K562 (cell line): ENCODE results near the gene EIF3K. TPM values are rescaled to one million over a fixed set of nuclear protein-coding genes. Genes with fewer than 3 reads are reported as not detected.

Experiments used
- MCM2 ChIP-seq: fragments of 450-650 bp; IDR thresholded peaks from 2 replicates; pipeline ENCODE4 v1.6.1; 2017; ENCODE audit warnings: low read depth, mild to moderate bottlenecking
- NFE2L1 ChIP-seq: fragments of 450-650 bp; IDR thresholded peaks from 2 replicates; pipeline ENCODE4 v1.6.1; 2016; ENCODE audit warnings: missing genetic modification characterization, low read depth, mild to moderate bottlenecking, missing compliant biosample characterization, moderate library complexity, borderline replicate concordance
- NR3C1 ChIP-seq: sonication (generic); formaldehyde crosslinking; IDR thresholded peaks from 2 replicates; pipeline ENCODE4 v1.8.1; 2022; ENCODE audit warnings: missing genetic modification reagents
- NR4A1 ChIP-seq, 2 experiments: fragments of 250-450 bp in 1 of 2; fragments of 450-650 bp in 1 of 2; sonication (Bioruptor Pico) in 1 of 2; IDR thresholded peaks; 2 replicates each; pipeline versions ENCODE4 v1.4.0 to v1.6.1; 2016 to 2020; ENCODE audit warnings: mild to moderate bottlenecking in 2 of 2, missing compliant biosample characterization in 1 of 2, missing genetic modification characterization in 1 of 2, moderate library complexity in 1 of 2
- POLR2B ChIP-seq: fragments of 450-650 bp; IDR thresholded peaks from 2 replicates; pipeline ENCODE4 v1.6.1; 2018; ENCODE audit warnings: low read depth; ENCODE audit not compliant: partially characterized antibody
- RB1 ChIP-seq: fragments of 450-650 bp; IDR thresholded peaks from 2 replicates; pipeline ENCODE4 v1.6.1; 2017; ENCODE audit warnings: low read depth, mild to moderate bottlenecking
- RFX5 ChIP-seq: IDR thresholded peaks from 2 replicates; pipeline ENCODE4 v1.6.1; 2011; ENCODE audit warnings: low read depth, mild to moderate bottlenecking, improper control_type of control experiment, low read length
- SFPQ ChIP-seq: fragments of 200-400 bp; formaldehyde crosslinking; IDR thresholded peaks from 2 replicates; pipeline ENCODE4 v1.6.1; 2017; ENCODE audit warnings: mild to moderate bottlenecking, low read depth, low read length, moderate library complexity
- SIX5 ChIP-seq, 2 experiments: IDR thresholded peaks; 2 replicates each; pipeline ENCODE4 v1.6.1; 2011; ENCODE audit warnings: low read length in 2 of 2, borderline replicate concordance in 1 of 2, low read depth in 1 of 2, mild to moderate bottlenecking in 1 of 2, moderate library complexity in 1 of 2; ENCODE audit not compliant: insufficient read depth in 1 of 2
- SREBF1 ChIP-seq: fragments of 150-350 bp; IDR thresholded peaks from 2 replicates; pipeline ENCODE4 v1.6.1; 2014; ENCODE audit warnings: antibody characterized with exemption, low read depth, low read length, borderline replicate concordance
- polyA plus RNA-seq, 8 experiments: library from polyadenylated mRNA; depleted of rRNA in 4 of 8; stranded (reverse) in 5 of 8; unstranded in 3 of 8; fragments of >200 nt; fragmentation: Nextera tagmentation in 2 of 8; fragmentation: Illumina TruSeq in 1 of 8; extraction: Ambion mirVana in 2 of 8; extraction: Trizol in 1 of 8; gene quantifications; 2 replicates each; pipeline versions ENCODE4 v1.2.1 to v1.2.3, GENCODE V29; 2011 to 2014; ENCODE audit warnings: inconsistent platforms in 1 of 8, missing spikeins in 1 of 8
- total RNA-seq, 7 experiments: library from RNA; depleted of rRNA in 6 of 7; stranded (reverse); fragments of >200 nt in 6 of 7; fragmentation: Illumina TruSeq in 2 of 7; extraction: Trizol in 2 of 7; gene quantifications; 2 replicates each; pipeline versions ENCODE4 v1.2.1 to v1.2.3, GENCODE V29; 2011 to 2021; ENCODE audit warnings: low replicate concordance in 1 of 7
- TF ChIP-seq, protein P1 (sequence below): sonication (generic); formaldehyde crosslinking; IDR thresholded peaks from 2 replicates; pipeline ENCODE4 v1.8.0; 2022; ENCODE audit warnings: mild to moderate bottlenecking, missing genetic modification reagents
- TF ChIP-seq, protein P2 (sequence below): fragments of 250-450 bp; sonication (Bioruptor Pico); IDR thresholded peaks from 2 replicates; pipeline ENCODE4 v1.5.0; 2021; ENCODE audit warnings: mild to moderate bottlenecking, moderate library complexity
- TF ChIP-seq, protein P3 (sequence below), 2 experiments: IDR thresholded peaks; 2 replicates each; pipeline ENCODE4 v1.6.1; 2011; ENCODE audit warnings: borderline replicate concordance in 1 of 2, control low read depth in 1 of 2, low read depth in 1 of 2, low read length in 1 of 2, mild to moderate bottlenecking in 1 of 2, mixed read lengths in 1 of 2, moderate library complexity in 1 of 2; ENCODE audit not compliant: insufficient read depth in 1 of 2, insufficient read length in 1 of 2, poor library complexity in 1 of 2, severe bottlenecking in 1 of 2; ENCODE audit errors: extremely low read depth in 1 of 2

EIF3K gene
- total and polyA plus RNA-seq, 9 of the 15 experiments (the other 6 are each of a cell fraction or from before 2014, with no cell fraction given), result 387 to 1,827 (median 733) TPM

DNA sequence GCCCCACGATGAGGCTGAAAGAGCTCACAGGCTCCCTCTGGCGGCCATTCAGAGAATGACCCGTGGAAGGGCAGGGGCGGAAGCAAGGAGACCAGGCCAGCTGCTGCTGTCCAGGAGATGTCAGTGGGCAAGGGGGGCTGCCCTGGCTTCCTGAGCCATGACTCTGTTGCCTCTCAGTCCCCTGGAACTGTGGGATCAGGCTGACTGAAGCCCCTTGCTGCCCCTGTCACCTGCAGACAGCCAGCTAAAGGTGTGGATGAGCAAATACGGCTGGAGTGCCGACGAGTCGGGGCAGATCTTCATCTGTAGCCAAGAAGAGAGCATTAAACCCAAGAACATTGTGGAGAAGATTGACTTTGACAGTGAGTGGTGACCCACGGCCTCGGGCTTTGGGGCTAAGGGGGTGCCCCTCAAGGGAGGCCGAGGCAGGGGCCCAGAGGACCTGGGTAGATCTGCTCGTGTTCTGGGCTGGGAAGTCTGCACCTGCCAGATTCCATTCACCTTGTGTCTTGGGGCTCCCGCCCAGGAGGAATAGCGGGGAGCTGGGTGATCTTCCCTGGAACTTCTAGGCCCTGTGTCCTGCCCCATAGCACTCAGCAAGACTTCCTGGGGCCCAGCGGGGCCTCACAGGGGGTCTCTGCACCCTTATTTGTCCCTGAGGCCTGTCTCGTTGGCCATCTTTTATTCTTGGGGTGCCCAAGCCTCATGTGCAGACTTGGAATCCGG is 15.9 kb downstream of the EIF3K start (continued):
- TF ChIP-seq NR4A1 (CRISPR knock-in tag; IDR thresholded peaks at IDR 0.05), result no peak
- no peak for TF ChIP-seq NR4A1 (tag; IDR thresholded peaks at IDR 0.05)
- TF ChIP-seq, protein P1, sequence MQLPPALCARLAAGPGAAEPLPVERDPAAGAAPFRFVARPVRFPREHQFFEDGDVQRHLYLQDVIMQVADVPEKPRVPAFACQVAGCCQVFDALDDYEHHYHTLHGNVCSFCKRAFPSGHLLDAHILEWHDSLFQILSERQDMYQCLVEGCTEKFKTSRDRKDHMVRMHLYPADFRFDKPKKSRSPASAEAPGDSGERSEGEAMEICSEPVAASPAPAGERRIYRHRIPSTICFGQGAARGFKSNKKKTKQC (CRISPR knock-in tag), result no peak
- TF ChIP-seq, protein P2, sequence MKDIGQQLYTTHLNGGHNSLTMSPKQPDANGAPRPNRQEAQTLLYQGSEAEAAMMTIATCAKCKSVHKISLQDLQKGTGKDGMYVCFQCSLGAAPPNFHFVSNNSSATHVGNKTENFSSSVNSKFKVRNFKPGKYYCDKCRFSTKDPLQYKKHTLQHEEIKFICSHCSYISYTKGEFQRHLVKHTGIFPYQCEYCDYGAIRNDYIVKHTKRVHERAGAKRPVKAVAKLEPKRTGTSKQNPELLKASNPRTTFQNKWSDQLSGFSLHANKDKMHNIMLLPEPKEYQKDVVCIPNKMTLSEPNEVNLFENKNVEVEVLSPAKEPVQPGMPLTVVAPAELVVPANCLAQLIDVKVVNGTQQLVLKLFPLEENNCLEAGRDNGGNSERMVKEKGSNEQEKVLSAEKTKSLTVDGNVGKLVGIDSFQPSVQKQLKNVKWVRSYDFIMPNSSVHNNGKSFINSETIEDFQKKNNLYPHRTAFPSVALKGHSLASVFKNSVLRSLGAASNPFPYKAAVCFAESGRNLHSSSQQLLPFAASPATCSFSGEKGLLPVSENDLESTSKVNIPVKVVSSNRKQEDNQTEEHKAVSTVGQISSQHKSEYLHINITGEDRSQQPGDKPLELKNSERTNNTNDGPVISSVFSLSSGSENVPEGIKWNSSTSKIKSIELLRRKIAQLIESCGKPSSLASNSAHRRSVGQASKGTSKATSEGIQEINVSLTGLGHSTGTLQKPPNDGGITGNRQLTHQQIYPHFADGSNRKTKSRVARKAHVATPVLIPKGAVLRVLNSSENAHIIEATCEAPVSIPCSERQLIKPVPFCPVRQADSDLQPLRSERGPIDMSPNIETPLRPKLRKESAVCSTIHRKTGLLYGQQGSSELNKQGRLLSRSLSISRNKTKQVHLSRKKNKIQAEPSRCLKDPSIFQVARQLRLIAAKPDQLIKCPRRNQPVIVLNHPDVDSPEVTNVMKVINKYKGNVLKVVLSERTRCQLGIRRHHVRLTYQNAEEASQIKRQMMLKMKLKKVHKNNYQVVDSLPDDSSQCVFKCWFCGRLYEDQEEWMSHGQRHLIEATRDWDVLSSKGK (CRISPR knock-in tag), result no peak
- no peak for TF ChIP-seq POLR2B
- TF ChIP-seq SREBF1, result no peak
- no peak for TF ChIP-seq SIX5 (IDR thresholded peaks at IDR 0.05; ENCODE audit: borderline replicate concordance in 1 of 2, insufficient read depth in 1 of 2, low read depth in 1 of 2, low read length in 2 of 2)
- no peak for TF ChIP-seq SFPQ
- no peak for TF ChIP-seq NFE2L1 (tag)
- TF ChIP-seq RB1, result peak; percentile 53
- TF ChIP-seq, protein P3, sequence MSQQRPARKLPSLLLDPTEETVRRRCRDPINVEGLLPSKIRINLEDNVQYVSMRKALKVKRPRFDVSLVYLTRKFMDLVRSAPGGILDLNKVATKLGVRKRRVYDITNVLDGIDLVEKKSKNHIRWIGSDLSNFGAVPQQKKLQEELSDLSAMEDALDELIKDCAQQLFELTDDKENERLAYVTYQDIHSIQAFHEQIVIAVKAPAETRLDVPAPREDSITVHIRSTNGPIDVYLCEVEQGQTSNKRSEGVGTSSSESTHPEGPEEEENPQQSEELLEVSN (IDR thresholded peaks at IDR 0.05; ENCODE audit: borderline replicate concordance in 1 of 2, extremely low read depth in 1 of 2, insufficient read depth in 1 of 2, insufficient read length in 1 of 2, low read depth in 1 of 2, low read length in 1 of 2, poor library complexity in 1 of 2, severe bottlenecking in 1 of 2), result no peak
- no peak for TF ChIP-seq NR3C1 (CRISPR knock-in tag)
- no peak for TF ChIP-seq MCM2
- no peak for TF ChIP-seq RFX5
